GM23248 (cell line): ENCODE data around the gene TBX1.

Experiments
- EZH2 ChIP-seq: fragments of 200-600 bp; sonication (generic); IDR thresholded peaks from 2 replicates; pipeline ENCODE4 v1.6.1; 2018; ENCODE audit warnings: antibody characterized with exemption, mild to moderate bottlenecking; ENCODE audit not compliant: insufficient read depth, poor library complexity, severe bottlenecking
- EZH2phosphoT487 ChIP-seq: fragments of 200-600 bp; sonication (generic); IDR thresholded peaks from 2 replicates; pipeline ENCODE4 v1.6.1; 2018; ENCODE audit warnings: antibody characterized with exemption, moderate library complexity, mild to moderate bottlenecking, low read depth; ENCODE audit not compliant: insufficient read depth

DNA sequence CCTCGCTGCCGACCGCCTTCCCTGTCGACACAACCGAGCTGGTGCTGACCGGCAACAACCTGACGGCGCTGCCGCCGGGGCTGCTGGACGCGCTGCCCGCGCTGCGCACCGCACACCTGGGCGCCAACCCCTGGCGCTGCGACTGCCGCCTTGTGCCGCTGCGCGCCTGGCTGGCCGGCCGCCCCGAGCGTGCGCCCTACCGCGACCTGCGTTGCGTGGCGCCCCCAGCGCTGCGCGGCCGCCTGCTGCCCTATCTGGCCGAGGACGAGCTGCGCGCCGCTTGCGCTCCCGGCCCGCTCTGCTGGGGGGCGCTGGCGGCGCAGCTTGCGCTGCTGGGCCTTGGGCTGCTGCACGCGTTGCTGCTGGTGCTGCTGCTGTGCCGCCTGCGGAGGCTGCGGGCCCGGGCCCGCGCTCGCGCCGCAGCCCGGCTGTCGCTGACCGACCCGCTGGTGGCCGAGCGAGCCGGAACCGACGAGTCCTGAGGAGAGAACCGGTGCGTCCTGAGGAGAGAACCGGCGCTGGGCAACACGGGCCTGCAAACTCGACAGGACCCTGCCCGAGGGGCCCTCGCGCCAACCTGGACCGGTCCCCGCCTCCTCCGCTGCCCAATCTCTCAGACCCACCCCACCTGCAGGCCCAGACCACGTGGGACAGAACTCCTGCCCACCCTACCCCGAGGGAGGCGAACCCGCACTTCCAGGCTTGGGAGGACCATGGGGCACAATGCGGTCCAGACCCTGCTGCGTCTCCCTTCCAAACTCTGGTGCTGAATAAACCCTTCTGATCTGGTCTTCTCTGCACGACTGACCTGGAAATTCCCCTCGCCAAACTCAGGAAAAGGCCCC is 36.4 kb upstream of the TBX1 start:
- TF ChIP-seq EZH2phosphoT487 (no peak), EZH2 (no peak)
